ENCODE measurements around the gene EMC9.

GRCh38 chr14:24190416-24190815 is 49.0 kb upstream of the EMC9 start:
- TF ChIP-seq, protein P1, sequence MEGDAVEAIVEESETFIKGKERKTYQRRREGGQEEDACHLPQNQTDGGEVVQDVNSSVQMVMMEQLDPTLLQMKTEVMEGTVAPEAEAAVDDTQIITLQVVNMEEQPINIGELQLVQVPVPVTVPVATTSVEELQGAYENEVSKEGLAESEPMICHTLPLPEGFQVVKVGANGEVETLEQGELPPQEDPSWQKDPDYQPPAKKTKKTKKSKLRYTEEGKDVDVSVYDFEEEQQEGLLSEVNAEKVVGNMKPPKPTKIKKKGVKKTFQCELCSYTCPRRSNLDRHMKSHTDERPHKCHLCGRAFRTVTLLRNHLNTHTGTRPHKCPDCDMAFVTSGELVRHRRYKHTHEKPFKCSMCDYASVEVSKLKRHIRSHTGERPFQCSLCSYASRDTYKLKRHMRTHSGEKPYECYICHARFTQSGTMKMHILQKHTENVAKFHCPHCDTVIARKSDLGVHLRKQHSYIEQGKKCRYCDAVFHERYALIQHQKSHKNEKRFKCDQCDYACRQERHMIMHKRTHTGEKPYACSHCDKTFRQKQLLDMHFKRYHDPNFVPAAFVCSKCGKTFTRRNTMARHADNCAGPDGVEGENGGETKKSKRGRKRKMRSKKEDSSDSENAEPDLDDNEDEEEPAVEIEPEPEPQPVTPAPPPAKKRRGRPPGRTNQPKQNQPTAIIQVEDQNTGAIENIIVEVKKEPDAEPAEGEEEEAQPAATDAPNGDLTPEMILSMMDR (IDR thresholded peaks at IDR 0.05; ENCODE audit: low read depth, low read length), result no peak
- TF ChIP-seq POLR2A (IDR thresholded peaks at IDR 0.05; ENCODE audit: extremely low read depth, insufficient read length) (no peak), MAX (IDR thresholded peaks at IDR 0.05; ENCODE audit: low read depth, low read length) (no peak)

All from NB4 (cell line).